Measurements from ENCODE around the gene LCK.
"Not testable (repeated sequence)": the region's sequence is repeated elsewhere in the genome, so short reads cannot be mapped to it uniquely, and the experiment has no call there.

The LCK gene

GRCh38 chr1:32240140-32240951, 10.7 kb upstream of the LCK start:
- peak; percentile 68 for DNase-seq (ENCODE audit: low spot score)

GRCh38 chr1:32241001-32241763, 9.9 kb upstream of the LCK start:
- peak; percentile 30 for DNase-seq (ENCODE audit: low spot score)

- no peak for DNase-seq (ENCODE audit: low spot score)
Observed at GRCh38 chr1:32242341-32242851, 8.7 kb upstream of the LCK start.

- DNase-seq (ENCODE audit: low spot score) = no peak
Observed at GRCh38 chr1:32246888-32247273, 4.2 kb upstream of the LCK start, which contains the start of gene FAM167B. FAM167B (plus strand) TSS chr1:32247222; CDS start chr1:32247422, 200 bp downstream.

- no peak for DNase-seq (ENCODE audit: low spot score)
Observed at GRCh38 chr1:32247452-32247851, 3.6 kb upstream of the LCK start.

GRCh38 chr1:32247983-32248889, 2.8 kb upstream of the LCK start:
- peak; percentile 70 for DNase-seq (ENCODE audit: low spot score)

- DNase-seq (ENCODE audit: low spot score) = peak; percentile 92
Observed at GRCh38 chr1:32249831-32250525, 1.1 kb upstream of the LCK start.

- DNase-seq (ENCODE audit: low spot score) = peak; percentile 38
Observed at GRCh38 chr1:32255072-32256071, 4.3 kb downstream of the LCK start.

GRCh38 chr1:32256473-32257226, 5.6 kb downstream of the LCK start:
- DNase-seq (ENCODE audit: low spot score) = peak; percentile 29

GRCh38 chr1:32257227-32257508, 6.1 kb downstream of the LCK start:
- DNase-seq (ENCODE audit: low spot score) = no peak

- not testable (repeated sequence) for DNase-seq (ENCODE audit: low spot score)
Observed at GRCh38 chr1:32263236-32263593, 12.2 kb downstream of the LCK start.

GRCh38 chr1:32263744-32264143, 12.7 kb downstream of the LCK start:
- DNase-seq (ENCODE audit: low spot score) = peak; percentile 28

GRCh38 chr1:32265846-32266245, 14.8 kb downstream of the LCK start:
- DNase-seq (ENCODE audit: low spot score) = no peak

- DNase-seq (ENCODE audit: low spot score) = peak; percentile 45
Observed at GRCh38 chr1:32266921-32267591, 16.0 kb downstream of the LCK start.

- DNase-seq (ENCODE audit: low spot score) = no peak
Observed at GRCh38 chr1:32269744-32270143, 18.7 kb downstream of the LCK start.

GRCh38 chr1:32272557-32273390, 21.7 kb downstream of the LCK start:
- DNase-seq (ENCODE audit: low spot score) = peak; percentile 37

- peak; percentile 90 for DNase-seq (ENCODE audit: low spot score)
Observed at GRCh38 chr1:32273391-32274208, 22.5 kb downstream of the LCK start.
